ENCODE data around the gene ABHD16B. TPM values are rescaled to one million over a fixed set of nuclear protein-coding genes. Genes with fewer than 3 reads are reported as not detected.
A peak's percentile ranks its signal among the peaks of the same experiment; 100 is the strongest.
"Not testable (repeated sequence)": the region's sequence is repeated elsewhere in the genome, so short reads cannot be mapped to it uniquely, and the experiment has no call there.

Gene ABHD16B
- total and polyA plus RNA-seq, 5 experiments from 2014 or later = 0.29 to 0.60 (median 0.57) TPM; not detected in 2

GRCh38 chr20:63860325-63861051 is 810 bp upstream of the ABHD16B start:
- peaks cover 0 to 8% (median 6%) of the 10 kb centered on the region in 3 donors for H3K36me3 Mint-ChIP-seq
- DNase-seq = no peak
- peaks cover 22 to 53% (median 50%) of the 10 kb centered on the region in 4 donors for H3K4me1 Mint-ChIP-seq
- POLR2A ChIA-PET = no interaction called here
- peak overlapping the region in 7 of 10 donors; percentile 36 to 94 (median 59) for H3K27ac Mint-ChIP-seq
- no peak for ATAC-seq
- H3K4me3 Mint-ChIP-seq = peak overlapping the region in 2 of 10 donors; percentile 30 to 34
- H3K9me3 Mint-ChIP-seq = no peaks in the 10 kb centered on the region
- no peaks in the 10 kb centered on the region for H3K27me3 Mint-ChIP-seq

DNA sequence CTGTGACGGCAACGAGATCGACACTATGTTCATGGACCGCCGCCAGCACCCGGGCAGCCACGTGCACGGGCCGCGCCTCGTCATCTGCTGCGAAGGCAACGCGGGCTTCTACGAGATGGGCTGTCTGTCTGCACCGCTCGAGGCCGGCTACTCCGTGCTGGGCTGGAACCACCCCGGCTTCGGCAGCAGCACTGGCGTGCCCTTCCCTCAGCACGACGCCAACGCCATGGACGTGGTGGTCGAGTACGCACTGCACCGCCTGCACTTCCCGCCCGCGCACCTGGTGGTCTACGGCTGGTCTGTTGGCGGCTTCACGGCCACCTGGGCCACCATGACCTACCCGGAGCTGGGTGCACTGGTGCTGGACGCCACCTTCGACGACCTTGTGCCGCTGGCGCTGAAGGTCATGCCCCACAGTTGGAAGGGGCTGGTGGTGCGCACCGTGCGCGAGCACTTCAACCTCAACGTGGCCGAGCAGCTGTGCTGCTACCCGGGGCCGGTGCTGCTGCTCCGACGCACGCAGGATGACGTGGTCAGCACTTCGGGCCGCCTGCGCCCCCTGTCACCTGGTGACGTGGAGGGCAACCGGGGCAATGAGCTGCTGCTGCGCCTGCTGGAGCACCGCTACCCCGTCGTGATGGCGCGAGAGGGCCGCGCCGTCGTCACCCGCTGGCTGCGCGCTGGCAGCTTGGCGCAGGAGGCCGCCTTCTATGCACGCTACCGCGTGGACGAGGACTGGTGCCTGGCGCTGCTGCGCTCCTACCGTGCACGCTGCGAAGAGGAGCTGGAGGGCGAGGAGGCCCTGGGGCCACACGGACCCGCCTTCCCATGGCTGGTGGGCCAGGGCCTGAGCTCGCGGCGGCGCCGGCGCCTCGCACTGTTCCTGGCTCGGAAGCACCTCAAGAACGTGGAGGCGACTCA is 943 bp downstream of the ABHD16B start:
- H3K9me3 Mint-ChIP-seq = no peaks in the 10 kb centered on the region
- no peak overlapping the region for H3K27ac Mint-ChIP-seq
- peaks cover 0 to 8% (median 6%) of the 10 kb centered on the region in 3 donors for H3K36me3 Mint-ChIP-seq
- DNase-seq = no peak
- ATAC-seq = no peak
- POLR2A ChIA-PET = interaction anchor here (0.8 to 3.0 kb wide), 4 partner anchors 33 to 125 kb away, joined by 3 to 18 read pairs (median 7); partner anchors contain the start of genes DNAJC5, LIME1, PRPF6 and SAMD10
- H3K4me3 Mint-ChIP-seq = no peak overlapping the region
- H3K27me3 Mint-ChIP-seq = no peaks in the 10 kb centered on the region
- peaks cover 20 to 55% (median 54%) of the 10 kb centered on the region in 4 donors for H3K4me1 Mint-ChIP-seq

DNA sequence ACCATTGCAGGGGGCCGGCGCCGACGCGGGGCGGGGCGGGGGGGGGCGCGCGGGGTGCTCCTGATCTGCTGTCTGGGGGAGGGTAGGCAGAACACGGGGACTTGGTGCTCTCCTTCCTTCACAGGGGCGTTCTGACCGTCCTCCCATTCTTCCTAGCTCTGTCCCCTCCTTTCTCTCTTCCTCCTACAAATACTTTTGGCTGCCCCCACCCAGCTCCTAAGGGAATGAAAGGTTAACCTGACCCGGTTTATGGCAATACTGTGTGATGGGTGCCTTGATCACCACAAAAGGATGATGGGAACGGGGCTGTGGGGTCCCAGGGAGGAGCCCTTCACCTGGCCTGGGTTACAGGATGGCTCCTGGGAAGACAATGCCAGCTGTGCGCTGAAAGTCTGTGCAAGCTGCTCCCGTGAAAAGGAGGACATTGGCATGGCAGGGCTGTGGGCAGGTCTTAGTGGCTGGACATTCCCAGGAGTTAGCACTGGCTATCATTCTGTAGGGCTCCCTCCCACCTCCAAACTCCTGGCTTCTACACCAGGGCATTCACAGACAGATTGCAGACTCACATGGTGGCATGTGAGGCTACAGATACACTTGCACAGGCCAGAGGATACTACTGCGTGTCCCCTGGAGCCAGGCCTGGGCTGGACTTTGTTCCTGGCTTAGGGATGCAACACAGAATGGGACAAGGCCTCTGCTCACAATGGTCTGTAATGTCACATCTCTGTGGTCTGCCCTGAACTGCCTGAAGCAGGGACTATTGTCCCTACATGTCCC is 1.9 kb downstream of the ABHD16B start:
- H3K9me3 Mint-ChIP-seq = no peaks in the 10 kb centered on the region
- no peak for ATAC-seq
- H3K36me3 Mint-ChIP-seq = peaks cover 0 to 9% (median 8%) of the 10 kb centered on the region in 3 donors
- no peaks in the 10 kb centered on the region for H3K27me3 Mint-ChIP-seq
- H3K27ac Mint-ChIP-seq = peak overlapping the region; percentile 93 to 99 (median 95)
- POLR2A ChIA-PET = interaction anchor here (0.8 to 3.0 kb wide), 13 partner anchors 8 to 342 kb away, joined by 3 to 23 read pairs (median 8); partner anchors contain the start of genes ARFRP1, DNAJC5, GMEB2 and LIME1
- no peak for DNase-seq
- H3K4me3 Mint-ChIP-seq = peak overlapping the region; percentile 87 to 99 (median 96)
- H3K4me1 Mint-ChIP-seq = peaks cover 18 to 53% (median 49%) of the 10 kb centered on the region in 4 donors

DNA sequence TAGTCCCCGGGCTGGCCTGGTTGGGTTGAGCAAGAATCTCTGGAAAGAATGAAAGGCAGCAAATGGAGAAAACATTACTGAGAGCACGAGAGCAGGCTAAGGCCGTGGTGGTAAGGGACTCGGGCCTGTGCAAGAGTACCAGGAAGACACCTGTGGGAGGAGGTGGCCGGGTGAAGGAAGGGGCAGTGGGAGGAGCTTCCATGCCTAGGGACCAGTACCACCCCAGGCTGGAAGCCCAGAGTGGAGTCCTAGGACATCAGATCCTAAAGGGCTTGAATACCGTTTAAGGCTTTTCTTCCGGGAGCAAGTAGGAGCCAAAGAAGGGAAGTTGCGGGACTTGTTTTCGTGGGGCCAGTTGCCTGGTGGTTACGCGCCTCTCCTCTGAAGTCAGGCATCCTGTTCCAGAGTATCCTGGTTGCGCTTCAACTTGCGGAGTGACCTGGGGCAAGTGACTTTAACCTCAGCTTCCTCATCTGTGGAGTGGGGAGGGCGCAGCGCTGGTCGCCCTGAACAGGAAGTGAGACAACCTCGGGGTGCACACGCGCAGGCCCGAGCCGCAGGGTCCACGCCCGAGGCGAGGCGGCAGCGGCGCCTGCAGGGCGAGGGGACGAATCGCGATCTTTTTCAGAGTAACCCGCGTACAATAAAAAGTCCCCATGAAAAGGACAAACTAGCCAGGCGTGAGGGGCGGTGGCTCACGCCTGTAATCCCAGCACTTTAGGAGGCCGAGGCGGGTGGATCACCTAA is 2.7 kb downstream of the ABHD16B start:
- ATAC-seq (peak; percentile 68 to 71), DNase-seq (peak; percentile 65 to 89 (median 74))
- Mint-ChIP-seq H3K27me3 (no peaks in the 10 kb centered on the region), H3K36me3 (peaks cover 0 to 16% (median 8%) of the 10 kb centered on the region in 3 donors), H3K4me1 (peaks cover 15 to 47% (median 43%) of the 10 kb centered on the region in 4 donors), H3K4me3 (peak overlapping the region; percentile 87 to 99 (median 96)), H3K27ac (peak overlapping the region; percentile 93 to 99 (median 95)), H3K9me3 (no peaks in the 10 kb centered on the region)
- POLR2A ChIA-PET = interaction anchor here (0.9 to 3.0 kb wide), 21 partner anchors 8 to 343 kb away, joined by 3 to 23 read pairs (median 6); partner anchors contain the start of genes ARFRP1, DNAJC5, GMEB2 and LIME1

DNA sequence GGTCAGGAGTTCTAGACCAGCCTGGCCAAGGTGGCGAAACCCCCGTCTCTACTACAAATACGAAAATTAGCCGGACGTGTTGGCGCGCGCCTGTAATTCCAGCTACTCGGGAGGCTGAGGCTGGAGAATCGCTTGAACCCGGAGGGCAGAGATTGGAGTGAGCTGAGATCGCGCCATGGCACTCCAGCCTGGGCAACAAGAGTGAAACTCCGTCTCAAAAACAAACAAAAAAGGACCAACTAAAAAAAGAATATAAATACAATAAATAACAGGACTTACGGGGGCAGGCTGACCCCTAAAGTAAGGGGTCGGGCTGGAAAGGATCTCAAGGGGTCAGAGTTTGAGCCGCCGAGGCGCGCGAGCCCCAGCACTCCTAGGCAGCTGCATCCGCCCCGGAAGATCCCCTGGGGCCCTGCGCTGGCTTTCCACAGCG is 3.3 kb downstream of the ABHD16B start:
- Mint-ChIP-seq H3K36me3 (peaks cover 0 to 22% (median 8%) of the 10 kb centered on the region in 3 donors), H3K27ac (peak overlapping the region; percentile 93 to 99 (median 95)), H3K4me1 (peaks cover 18 to 42% (median 39%) of the 10 kb centered on the region in 4 donors), H3K9me3 (no peaks in the 10 kb centered on the region), H3K27me3 (no peaks in the 10 kb centered on the region), H3K4me3 (peak overlapping the region; percentile 87 to 99 (median 96))
- POLR2A ChIA-PET = interaction anchor here (0.6 to 3.0 kb wide), 27 partner anchors 9 to 344 kb away, joined by 3 to 23 read pairs (median 5); partner anchors contain the start of genes ARFRP1, DNAJC5, GMEB2 and LIME1
- ATAC-seq (peak; percentile 4 to 15), DNase-seq (peak in 1 of 10 donors; percentile 17)

GRCh38 chr20:63864978-63865640 is 3.8 kb downstream of the ABHD16B start, which contains the start of gene TPD52L2:
Gene TPD52L2, plus strand, starts transcription at chr20:63865270. Its CDS starts 96 bp downstream, at chr20:63865366.
- H3K9me3 Mint-ChIP-seq = no peaks in the 10 kb centered on the region
- peak within 1 kb of the TSS; percentile 93 to 99 (median 95) for H3K27ac Mint-ChIP-seq
- DNase-seq = peak; percentile 90 to 98 (median 96)
- POLR2A ChIA-PET = interaction anchor here (0.6 to 3.0 kb wide), 23 partner anchors 9 to 344 kb away, joined by 3 to 23 read pairs (median 5); partner anchors contain the start of genes ARFRP1, GMEB2, LIME1 and PPDPF
- H3K27me3 Mint-ChIP-seq = no peaks in the 10 kb centered on the region
- peak; percentile 88 to 90 for ATAC-seq
- peaks cover 18 to 40% (median 37%) of the 10 kb centered on the region in 4 donors for H3K4me1 Mint-ChIP-seq
- H3K36me3 Mint-ChIP-seq = peaks cover 0 to 26% (median 10%) of the 10 kb centered on the region in 3 donors
- H3K4me3 Mint-ChIP-seq = peak within 1 kb of the TSS; percentile 87 to 99 (median 96)

GRCh38 chr20:63867042-63867441 is 5.7 kb downstream of the ABHD16B start:
- H3K27ac Mint-ChIP-seq = peak overlapping the region in 3 of 10 donors; percentile 6 to 39 (median 6)
- peaks cover 18 to 37% (median 36%) of the 10 kb centered on the region in 4 donors for H3K4me1 Mint-ChIP-seq
- peak overlapping the region; percentile 6 to 99 (median 45) for H3K4me3 Mint-ChIP-seq
- H3K36me3 Mint-ChIP-seq = peaks cover 0 to 41% (median 8%) of the 10 kb centered on the region in 3 donors
- POLR2A ChIA-PET = interaction anchor here (0.6 to 0.7 kb wide), 3 partner anchors 8 to 107 kb away, joined by 3 to 4 read pairs (median 3); no protein-coding TSS in a partner anchor
- ATAC-seq, DNase-seq, H3K9me3 Mint-ChIP-seq, H3K27me3 Mint-ChIP-seq: not testable (repeated sequence)

- peaks cover 0 to 51% (median 7%) of the 10 kb centered on the region in 3 donors for H3K36me3 Mint-ChIP-seq
- POLR2A ChIA-PET = no interaction called here
These were observed 7.0 kb downstream of the ABHD16B start for GRCh38 chr20:63868264-63868663.

GRCh38 chr20:63873477-63873971 is 12.2 kb downstream of the ABHD16B start:
- H3K36me3 Mint-ChIP-seq = peaks cover 0 to 86% (median 26%) of the 10 kb centered on the region in 3 donors
- no peaks in the 10 kb centered on the region for H3K27me3 Mint-ChIP-seq
- ATAC-seq (no peak), DNase-seq (no peak)
- POLR2A ChIA-PET = interaction anchor here (0.7 to 1.8 kb wide), 6 partner anchors 8 to 238 kb away, joined by 3 to 6 read pairs (median 4); partner anchors contain the start of gene TPD52L2
- H3K4me1 Mint-ChIP-seq = peaks cover 5 to 12% (median 8%) of the 10 kb centered on the region in 4 donors
- H3K9me3 Mint-ChIP-seq = no peaks in the 10 kb centered on the region
- peak overlapping the region in 2 of 10 donors; percentile 64 to 80 for H3K27ac Mint-ChIP-seq
- peak overlapping the region in 1 of 10 donors; percentile 22 for H3K4me3 Mint-ChIP-seq

More at GRCh38 chr20:63868264-63868663, 7.0 kb downstream of the ABHD16B start:
- Mint-ChIP-seq H3K4me1 (peaks cover 14 to 34% (median 33%) of the 10 kb centered on the region in 4 donors), H3K27ac (peak overlapping the region in 2 of 10 donors; percentile 10 to 43), H3K27me3 (no peaks in the 10 kb centered on the region), H3K4me3 (peak overlapping the region in 2 of 10 donors; percentile 32 to 43), H3K9me3 (no peaks in the 10 kb centered on the region)
- DNase-seq (no peak), ATAC-seq (no peak)

GRCh38 chr20:63874241-63874640 is 12.9 kb downstream of the ABHD16B start:
- POLR2A ChIA-PET = interaction anchor here (1.1 to 1.8 kb wide), 3 partner anchors 9 to 232 kb away, joined by 3 to 6 read pairs (median 3); partner anchors contain the start of gene TPD52L2
- H3K27me3 Mint-ChIP-seq, ATAC-seq, H3K4me1 Mint-ChIP-seq, H3K9me3 Mint-ChIP-seq, H3K4me3 Mint-ChIP-seq, DNase-seq: not testable (repeated sequence)
- peaks cover 0 to 80% (median 26%) of the 10 kb centered on the region in 3 donors for H3K36me3 Mint-ChIP-seq
- H3K27ac Mint-ChIP-seq = peak overlapping the region in 1 of 10 donors; percentile 5

Measured in naive thymus-derived CD8-positive, alpha-beta T cell (primary cell).